Stimulated activated CD8-positive, alpha-beta memory T cell treated with anti-CD3 and anti-CD28 coated beads, Interleukin-12 subunit alpha, Interleukin-12 subunit beta, amount 100 ng/mL, for 4 hours (primary cell): ENCODE data around the gene MISP.

Source experiments
- DNase-seq: peaks from one replicate; pipeline ENCODE4 v3.0.0-alpha.2; 2020; ENCODE audit warnings: low read depth

MISP gene

DNA sequence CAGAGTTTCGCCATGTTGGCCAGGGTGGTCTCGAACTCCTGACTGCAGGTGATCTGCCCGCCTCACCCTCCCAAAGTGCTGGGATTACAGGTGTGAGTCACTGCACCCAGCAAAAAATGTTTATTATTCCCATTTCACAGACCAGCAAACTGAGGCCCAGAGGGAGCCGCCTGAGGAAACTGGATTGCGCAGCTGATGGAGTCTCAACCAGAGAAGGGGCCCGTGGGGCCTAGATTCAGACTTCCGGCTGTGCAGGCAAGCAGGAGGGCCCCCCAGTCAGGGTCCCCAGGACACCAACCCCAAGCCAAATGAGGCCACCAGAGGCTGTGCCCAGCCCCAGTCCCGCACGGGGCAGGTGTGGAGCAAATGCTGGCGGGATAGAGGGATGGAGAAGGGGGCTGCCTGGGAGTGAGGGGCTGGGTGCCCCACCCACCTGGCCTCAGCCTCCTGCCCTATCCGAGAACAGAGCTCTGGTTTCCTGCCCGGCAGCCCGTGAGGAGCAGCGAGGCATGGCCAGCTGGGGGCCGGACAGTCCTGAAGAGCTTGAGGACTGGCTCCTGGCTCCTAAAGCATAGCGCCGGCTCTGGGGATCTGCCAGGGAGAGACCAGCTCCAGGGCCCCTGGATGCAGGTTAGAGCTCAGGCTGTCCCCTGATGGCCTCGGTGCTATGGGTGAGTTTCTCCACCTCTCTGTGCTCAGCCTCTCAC, 22.0 kb downstream of the MISP start:
- DNase-seq: no peak

DNA sequence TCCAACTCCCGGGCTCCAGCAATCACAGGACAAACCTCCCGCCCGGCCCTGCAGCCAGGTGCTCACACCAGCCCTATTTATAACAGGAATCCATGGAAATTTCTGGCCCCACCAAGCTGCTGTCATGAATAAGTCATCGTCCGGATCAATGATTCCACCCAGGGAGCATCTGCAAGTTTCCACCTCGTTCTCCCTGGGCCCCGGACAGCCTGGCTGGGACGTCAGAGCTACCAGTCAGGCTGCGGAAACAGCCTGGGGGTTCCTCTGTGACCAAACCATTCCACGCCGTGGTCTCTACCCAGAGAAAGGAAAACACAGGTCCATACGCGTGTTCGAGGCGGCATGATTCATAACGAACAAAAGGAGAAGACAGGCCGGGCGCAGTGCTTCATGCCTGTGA, 25.6 kb downstream of the MISP start:
- no peak for DNase-seq

DNA sequence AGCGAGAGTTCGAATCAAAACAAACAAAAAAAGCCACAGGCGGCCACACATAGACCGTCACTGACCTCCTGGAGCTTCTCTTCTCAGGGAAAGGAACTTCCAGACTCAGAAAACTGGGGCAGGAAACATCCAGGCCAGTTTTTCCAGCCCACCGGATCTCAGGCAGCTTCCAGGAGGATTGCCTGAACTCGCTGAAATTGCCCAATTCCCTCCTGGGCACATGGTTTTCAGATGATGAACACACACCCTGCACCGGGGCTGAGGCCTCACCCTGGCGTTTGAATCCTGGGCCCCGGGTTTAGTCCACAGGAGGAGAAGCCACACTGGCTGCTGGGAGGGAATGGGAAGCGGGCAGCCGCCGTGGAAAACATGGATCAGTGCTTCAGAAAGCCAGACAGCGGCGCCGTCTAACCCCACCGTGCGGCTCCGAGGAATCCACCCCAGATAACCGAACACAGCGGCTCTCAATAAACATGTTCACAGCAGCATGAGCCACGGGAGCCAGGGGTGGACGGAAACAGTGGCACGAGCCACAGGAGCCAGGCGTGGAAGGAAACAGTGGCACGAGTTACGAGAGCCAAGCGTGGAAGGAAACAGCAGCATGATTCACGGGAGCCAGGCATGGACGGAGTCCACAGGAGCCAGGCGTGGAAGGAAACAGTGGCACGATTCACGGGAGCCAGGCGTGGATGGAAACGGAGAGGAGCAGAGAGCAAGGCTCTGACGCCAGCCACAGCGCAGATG, 28.2 kb downstream of the MISP start:
- DNase-seq: no peak

DNA sequence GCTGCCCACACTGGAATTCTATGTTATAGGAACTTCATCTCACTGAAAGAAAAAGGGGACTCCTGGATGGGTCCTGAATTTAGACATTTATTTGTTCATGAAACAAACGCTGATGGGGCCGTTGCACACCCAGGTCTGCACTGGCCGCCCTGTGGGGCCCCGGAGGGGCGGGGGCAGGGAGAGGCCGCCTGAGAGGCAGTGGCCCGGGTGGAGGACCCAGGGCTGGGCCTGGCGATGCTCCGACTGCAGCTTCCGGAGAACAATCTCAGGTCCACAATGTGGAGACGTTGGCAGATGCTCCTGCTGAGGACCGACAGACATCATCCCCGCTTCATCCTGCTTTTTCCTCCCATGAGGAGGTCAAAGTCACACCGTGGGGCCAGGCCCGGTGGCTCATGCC, 30.0 kb downstream of the MISP start:
- no peak for DNase-seq

DNA sequence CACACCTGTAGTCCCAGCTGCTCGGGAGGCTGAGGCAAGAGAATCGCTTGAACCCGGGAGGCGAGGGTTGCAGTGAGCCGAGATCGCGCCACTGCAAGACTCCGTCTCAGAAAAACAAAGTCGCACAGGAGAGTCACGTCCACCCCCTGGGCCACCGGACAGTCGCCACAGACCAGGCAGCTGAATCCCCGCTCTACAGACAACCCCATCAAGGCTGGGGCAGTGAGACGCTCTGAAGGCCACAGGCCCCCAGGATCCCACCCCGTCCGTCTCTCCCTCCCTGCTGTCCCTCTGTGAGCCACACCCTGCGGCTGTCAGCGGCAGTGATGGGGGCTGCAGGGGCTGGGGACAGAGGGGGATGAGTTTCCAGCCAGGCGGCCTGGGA, 30.9 kb downstream of the MISP start:
- no peak for DNase-seq

DNA sequence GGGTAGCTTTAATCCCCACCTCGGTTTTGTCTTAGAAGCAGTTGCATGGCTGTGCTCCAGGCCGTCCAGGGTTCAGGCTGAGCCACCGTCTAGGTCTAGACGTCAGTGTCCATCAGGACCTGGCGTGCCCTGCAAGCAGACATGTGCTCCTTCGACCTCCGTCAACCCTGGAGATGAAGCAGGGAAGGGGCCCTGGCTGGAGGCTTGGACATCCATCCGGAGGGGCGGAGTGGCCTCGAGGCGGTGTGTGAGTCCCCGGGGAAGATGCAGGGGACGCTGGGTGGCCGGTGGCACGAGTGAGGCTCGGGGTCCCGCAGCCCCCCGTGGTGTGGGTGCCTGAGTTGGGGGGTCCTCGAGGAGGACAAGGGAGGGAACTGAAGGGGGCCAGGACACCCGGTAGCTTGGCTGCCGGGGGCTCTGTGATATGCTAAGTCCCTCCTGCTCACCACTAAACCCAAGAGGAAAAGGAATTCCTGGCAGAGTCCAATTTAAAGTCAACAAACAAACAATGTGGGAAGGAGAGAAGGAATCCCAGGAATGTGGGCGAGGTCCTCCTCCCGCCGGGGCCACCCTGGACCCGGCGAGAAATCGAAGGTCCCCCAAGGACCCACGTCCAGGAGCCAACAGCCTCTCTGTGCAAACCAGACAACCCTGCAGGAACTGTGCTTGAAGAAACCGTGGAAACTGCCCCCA, 31.4 kb downstream of the MISP start:
- DNase-seq: no peak

DNA sequence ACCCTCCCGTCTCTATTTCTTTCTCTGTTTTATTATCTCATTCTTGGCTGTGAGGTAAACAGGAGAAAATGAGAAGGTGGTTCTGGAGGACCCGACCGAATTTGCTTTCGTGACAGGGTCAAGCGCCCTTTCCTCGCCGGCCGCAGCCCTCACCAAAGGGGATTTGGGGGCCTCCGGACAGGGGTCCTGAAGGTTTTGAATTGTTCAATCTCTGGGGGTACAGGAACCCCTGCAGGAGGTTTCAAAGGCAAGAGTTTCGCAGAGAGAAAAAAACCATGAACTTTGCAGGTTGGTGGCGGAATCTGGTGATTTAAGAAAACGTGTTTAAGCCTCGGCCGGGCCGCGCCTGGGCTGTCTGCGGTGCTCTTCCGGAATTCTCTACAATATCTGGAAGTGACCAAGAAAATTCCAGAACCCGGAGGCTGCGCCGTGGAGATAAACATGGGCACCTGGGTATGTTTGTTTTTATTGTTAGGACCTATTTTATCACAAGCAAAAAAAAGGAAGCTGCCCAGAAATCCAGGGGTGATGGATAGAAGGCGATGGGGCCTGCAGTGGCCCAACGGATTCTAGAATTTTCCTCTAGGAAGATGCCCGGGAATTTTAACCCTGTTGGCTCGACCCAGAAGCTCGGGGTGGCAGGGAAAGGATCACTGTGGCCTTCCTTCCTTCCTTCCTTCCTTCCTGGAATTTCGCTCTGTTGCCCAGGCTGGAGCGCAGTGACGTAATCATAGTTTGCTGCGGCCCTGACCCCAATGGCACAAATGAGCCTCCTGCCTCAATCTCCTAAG, 32.2 kb downstream of the MISP start:
- DNase-seq: no peak

DNA sequence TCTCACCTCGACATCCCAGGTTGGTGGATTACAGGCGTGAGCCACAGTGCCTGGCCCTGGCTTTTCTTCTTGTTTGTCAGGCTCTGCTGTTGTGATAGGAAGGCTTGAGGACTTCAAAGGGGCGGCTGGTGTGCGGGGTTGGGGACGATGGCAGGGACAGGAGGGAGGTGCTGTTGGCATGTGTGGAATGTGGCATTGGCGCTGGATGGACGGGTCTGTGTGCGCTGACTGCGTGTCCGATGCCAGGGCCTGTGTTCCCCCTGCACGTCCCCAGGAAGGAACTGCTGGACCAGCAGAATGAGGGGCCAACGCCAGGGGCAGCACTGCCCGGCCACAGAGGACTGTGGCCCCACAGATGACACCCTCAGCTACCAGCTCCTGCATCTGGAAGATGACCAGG, 33.6 kb downstream of the MISP start:
- no peak for DNase-seq

DNA sequence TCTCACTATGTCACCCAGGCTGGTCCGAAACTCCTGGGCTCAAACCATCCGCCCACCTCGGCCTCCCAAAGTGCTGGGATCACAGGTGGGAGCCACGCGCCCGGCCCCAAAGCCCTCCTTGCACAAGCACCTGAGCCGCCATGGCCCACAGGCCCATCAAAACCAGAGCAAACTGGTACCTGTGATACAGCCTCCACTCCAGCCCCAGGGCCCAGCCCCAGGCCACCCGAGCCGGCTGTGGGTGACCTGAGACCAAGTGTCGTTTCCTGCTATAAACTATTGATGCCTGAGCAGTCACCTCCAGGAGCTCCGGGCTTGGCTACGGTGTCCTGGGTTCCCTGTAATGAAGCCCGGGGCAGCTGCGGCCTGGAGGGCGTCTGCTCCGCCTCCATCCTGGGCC, 36.6 kb downstream of the MISP start:
- no peak for DNase-seq

DNA sequence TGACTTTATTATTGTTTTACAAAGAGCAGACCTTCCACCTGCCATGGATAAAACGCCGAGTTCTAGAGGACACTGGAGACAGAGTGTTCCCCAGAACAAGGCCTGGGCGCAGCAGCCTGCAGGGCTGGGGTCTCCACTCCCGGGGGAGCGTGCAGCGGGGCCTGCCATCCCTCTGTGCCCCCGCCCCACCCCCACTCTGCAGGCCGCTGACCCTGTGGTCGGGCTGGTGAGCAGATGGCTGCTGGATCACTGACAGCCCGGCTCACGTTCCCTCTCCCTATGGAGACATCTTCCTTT, 37.7 kb downstream of the MISP start:
- no peak for DNase-seq

DNA sequence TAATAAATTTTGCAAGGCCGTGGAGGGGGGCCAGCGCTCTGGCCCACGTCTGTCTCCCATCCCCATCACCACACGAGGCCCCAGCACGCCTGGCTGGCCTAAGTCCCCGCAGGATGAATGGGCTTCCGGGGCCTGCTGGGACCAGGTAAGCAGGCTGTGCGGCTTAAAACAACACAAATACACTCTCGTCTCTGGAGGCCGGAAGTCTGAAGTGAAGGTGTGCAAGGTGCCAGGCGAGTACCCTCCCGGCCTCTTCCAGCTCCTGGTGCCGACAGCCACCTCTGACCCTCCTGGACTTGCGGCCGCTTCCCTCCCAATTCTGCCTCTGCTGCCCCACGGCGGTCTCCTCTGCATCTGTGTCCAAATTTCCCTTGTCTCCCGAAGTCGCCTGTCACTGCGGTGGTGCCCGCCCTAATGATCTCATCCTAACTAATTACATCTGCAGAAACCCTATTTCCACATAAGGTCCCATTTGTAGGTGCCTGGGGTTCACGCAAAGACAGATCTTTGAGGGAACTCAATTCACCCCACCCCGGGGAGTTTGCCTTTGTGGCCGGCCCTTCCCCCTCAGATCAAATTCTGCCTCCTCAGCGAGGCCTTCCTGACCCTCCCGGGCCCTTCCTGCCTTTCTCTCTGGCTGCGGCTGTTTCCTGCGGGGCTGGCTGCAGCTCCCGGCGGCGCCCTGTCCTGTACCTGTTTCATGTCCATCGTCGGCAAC, 38.2 kb downstream of the MISP start:
- DNase-seq: no peak

DNA sequence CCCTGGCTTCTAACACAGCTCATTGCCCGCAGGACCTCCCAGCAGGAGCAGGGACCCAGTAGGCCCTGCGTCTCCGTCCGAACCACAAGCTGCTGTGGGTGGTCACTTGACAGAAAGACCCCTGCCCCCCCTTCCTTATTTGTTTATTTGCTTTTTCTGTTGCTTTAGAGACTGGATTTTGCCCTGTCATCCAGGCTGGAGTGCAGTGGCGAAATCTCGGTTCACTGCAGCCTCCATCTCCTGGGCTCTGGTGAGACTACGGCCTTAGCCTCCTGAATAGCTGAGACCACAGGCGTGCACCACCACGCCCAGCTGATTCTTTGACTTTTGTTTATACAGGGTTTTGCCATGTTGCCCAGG, 38.8 kb downstream of the MISP start:
- no peak for DNase-seq

DNA sequence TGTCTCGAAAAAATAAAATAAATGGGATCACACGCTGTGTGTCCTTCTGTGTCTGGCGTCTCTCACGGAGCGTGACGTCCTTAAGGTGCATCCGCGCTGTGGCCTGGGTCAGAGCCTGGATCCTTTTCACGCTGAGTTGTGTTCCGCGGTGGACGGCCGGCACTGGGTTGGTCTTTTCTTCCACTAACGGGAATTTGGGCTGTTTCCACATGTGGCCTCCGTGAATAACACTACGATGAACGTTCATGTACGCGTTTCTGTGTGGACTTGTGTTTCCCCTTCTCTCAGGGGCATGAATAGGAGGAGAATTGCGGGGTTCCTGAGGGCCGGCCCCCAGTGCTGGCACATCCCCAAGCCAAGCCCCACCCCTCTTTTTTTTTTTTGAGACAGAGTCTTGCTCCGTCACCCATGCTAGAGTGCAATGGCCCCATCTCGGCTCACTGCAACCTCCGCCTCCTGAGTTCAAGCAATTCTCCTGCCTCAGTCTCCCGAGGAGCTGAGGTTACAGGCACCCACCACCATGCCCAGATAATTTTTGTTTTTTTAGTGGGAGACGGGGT, 40.2 kb downstream of the MISP start:
- no peak for DNase-seq

DNA sequence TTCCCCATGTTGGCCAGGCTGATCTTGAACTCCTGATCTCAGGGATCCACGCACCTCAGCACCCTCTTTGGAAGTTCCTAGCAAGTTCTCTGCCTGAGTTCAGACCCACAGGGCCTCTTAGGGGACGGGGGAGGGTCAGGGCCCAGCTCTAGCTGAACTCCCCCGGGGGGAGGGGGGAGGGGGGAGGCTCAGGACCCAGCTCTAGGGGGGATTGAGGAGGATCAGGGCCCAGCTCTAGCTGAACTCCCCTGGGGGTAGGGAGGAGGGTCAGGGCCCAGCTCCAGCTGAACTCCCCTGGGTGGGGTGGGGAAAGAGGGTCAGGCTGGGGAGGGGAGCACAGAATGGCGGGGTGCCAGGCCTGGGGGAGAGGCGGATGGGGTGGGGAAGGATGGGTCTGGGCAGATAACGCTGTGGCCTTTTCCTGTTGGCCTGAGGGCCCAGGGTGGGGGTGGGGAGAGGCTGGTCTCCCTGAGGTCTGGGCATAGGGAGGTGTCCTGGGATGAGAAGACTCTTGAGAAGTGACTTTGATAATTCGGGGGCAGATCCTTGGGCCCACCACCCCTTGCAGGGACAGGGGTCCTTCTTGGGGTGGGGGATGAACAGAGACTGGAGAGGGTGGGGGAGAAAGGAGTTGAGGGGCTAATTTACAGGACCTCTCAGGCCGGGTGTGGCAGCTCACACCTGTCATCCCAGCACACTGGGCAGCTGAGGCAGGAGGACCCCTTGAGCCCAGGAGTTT, 40.8 kb downstream of the MISP start:
- DNase-seq: no peak

DNA sequence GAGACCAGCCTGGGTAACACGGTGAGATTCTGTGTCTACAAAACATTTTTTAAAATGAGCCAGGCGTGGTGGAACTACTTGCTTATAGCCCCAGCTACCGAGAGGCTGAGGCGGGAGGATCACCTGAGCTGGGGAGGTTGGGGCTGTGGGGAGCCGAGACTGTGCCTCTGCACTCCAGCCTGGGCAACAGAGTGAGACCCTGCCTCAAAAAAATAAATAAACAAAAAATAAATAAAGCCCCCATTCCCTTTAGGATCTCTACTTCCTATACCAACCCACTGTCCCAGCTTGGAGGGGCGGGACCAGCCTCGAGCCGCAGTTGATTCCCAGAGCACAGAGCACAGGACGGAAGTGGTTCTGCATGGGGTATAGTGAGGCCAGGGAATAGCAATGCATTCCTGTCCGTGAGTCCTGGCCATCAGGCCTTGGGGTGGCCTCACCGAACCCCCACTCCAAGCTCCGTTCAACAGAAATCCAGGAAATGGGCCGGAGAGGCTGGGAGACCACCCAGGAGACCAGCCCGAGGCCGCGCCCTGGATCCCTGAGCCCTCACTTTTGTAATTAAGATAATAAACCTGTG, 41.5 kb downstream of the MISP start:
- DNase-seq: no peak

DNA sequence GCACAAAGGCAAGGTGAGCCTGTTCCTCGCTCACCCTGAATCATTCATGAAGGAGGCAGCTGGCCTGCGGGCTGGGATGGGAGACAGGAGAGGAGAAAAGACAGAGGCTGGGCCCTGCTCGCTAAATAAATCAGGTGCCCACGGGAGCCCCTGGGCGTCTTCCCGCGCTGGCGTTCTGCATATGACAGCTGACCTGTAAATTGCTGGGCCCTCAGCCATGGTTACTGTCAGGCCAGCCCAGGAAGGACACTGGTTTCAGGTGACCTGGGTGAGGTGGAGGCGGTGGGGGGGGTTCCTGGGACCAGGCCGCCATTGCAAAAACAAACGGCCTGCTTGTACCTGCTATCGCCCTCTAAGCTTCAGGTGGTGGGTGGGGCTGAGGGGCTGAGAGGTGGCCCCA, 42.9 kb downstream of the MISP start:
- no peak for DNase-seq

DNA sequence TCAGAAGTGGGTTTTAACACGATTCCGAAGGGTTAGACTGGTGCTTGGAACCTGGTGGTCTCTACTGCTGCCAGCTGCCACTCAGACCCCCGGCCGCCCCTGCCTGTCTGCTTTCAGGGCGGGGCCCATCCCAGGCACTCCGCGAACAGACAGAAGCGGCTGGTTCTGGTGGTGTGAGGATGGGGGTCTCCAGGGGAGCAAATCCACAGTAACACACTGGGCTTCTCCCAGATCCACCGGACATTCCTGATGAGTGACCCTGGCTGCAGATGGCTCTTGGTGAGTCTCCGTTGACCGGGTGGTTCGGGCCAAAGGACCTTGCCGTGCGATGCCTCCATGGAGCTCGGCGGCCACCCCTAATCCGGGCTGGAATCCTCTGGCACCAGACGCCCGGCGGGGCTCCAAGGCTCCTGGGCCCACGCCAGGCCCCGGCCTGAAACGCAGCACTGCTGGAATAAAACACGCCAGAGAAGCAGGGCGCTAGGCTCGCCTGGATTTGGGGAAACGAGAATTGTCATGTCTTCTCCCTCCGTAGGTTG, 44.2 kb downstream of the MISP start:
- DNase-seq: no peak

DNA sequence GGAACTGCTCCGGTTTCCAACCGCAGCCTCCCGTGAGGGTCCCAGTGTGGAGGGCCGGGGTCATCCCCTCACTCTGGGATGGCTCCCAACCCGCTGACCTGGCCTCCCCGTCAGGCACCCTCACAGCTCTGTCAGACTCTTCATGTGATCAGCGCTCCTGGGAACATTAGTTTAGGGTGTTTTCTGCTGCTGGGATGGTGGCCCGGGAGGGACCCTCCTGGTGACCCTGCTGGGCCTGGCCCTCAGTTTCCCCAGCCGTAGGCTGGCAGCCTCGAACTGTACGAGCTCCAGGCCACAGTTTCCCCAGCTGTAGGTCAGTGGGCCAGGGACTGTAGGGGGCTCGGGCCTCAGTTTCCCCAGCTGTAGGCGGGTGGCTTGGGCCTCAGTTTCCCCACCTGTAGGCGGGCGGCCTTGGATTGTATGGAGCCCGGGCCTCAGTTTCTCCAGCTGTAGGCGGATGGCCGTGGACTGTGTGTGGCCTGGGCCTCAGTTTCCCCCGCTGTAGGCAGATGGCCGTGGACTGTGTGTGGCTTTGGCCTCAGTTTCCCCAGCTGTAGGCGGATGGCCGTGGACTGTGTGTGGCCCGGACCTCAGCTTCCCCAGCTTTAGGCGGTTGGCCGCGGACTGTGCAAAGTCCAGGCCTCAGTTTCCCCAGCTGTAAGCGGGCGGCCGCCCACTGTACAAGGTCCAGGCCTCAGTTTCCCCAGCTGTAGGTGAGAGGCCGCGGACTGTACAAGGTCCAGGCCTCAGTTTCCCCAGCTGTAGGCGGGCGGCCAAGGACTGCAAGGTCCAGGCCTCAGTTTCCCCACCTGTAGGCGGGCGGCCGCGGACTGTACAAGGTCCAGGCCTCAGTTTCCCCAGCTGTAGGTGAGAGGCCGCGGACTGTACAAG, 45.0 kb downstream of the MISP start:
- DNase-seq: no peak
